ENCODE measurements around the gene TMEM135.

Gene TMEM135

DNA sequence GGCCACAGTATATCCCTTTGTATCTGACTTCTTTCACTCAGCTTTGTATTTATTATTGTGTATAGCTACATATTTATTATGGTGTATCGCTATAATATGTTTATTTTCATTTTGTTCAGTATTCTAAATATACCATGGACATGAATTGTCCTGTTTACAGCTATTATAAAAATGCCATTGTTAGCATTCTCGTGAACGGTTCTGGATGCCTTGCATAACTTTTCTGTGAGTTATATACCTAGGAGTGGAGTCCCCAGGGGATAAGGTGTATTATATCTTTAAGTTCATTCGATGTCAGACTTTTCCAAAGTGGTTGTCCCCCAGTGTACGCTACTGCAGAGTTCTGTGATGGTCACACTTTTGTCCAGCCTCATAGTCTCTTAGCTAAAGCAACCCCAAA lies 301.7 kb downstream of the TMEM135 start:
- in situ Hi-C loops (cut with MboI; ENCODE audit: low sequenced_read_pairs), result no loop called here

DNA sequence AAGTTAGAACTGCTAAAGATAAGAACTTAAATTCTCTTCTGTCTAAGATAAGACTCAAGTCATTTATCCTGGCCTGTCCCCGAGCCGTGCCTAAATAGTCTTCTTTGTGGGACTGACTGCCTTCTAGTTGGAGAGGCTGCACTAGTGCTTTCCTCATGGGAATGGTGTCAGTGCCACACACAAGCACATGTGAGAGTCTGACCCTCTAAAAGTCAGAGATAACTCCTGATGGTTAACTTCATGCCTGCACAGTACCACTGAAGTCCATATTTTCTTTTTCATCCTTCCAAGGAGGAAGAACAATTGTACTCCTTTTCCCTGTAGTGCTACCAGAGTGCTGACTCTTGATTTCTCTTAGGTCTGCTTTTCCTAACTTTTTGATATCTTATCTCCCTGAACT lies 309.7 kb downstream of the TMEM135 start:
- in situ Hi-C loops (cut with MboI; ENCODE audit: low sequenced_read_pairs), result no loop called here

DNA sequence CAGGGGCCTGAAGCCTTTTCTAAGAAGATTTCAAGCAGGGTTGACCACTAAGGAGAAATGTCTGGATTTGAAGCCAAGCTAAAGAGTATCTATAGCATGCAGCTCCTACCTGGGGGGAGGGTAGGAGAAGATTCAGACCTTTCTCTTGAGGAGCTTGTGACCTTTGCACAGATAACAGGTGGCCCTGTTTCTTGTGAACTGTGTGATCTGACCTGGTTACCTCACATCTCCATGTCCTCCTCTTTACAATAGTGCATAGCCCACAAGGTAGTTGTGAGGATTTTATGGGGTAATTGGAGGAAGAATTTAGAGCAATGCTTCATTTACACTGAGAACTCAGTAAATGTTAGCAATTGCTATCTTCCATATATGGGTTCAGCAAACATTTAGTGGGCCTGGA lies 310.1 kb downstream of the TMEM135 start:
- in situ Hi-C loops (cut with MboI; ENCODE audit: low sequenced_read_pairs), result no loop called here

DNA sequence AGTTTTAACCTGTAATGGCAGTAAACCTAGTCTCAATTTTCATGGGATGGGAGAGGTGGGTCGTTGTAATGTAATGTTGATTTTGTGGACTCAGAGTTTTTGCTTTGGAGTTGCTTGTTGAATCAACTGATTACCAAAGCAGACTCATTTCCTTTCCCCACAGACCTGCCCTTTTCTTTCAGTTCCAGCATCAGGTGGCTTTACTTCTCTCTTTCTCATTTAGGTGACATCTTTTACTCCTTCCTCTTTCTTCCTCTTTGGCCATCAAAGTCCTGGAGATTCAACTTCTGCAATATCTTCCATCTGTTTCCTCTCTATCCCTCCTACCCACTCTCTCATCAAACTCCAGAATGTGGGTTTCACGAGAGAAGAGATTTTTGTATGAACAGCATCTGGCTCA lies 313.9 kb downstream of the TMEM135 start:
- in situ Hi-C loops (cut with MboI; ENCODE audit: low sequenced_read_pairs), result no loop called here

DNA sequence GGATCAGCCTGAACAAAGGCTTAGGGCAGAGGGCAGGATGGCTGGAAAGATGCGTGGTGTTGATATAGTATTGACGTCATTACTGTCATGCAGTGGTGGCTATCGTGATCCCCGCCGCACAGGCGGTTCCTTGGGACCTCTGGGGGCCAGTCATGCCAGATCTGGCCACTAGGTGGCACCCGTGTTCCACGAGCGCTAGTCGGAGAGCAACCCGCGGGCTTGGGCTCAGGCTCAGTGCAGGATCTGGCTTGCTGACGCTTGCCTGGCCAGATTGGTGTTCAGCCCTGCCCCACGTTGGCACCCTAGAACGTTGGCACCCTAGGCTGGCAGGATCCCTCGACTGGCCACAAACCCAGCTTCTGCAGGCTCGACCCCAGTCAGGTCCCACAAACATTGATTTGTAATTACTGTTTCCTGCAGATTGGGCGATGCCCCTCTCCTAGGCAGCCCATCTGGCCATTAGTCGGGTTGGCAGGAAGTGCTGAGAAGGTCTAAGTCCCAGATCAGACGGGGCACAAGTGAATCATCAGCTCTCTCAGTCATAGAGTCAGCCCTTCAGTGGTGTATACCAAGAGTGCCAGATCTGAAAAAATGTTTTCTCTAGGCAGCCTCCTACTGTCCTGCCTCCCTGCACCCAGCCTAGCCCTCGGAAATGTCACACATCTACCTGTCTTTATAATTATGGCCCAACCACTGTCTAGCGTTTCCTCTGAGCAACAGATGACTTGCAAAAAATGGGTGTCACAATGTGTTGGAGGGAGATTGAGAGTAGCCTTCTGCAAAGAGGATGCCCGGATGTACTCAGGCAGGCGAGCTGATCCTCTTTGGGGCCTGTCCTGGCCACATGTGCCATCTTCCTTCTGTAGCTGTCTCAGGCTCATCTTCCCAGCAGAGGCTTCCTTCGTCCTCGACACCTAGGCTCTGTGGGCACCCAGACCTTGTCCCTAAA lies 315.3 kb downstream of the TMEM135 start:
- in situ Hi-C loops (cut with MboI; ENCODE audit: low sequenced_read_pairs), result no loop called here

DNA sequence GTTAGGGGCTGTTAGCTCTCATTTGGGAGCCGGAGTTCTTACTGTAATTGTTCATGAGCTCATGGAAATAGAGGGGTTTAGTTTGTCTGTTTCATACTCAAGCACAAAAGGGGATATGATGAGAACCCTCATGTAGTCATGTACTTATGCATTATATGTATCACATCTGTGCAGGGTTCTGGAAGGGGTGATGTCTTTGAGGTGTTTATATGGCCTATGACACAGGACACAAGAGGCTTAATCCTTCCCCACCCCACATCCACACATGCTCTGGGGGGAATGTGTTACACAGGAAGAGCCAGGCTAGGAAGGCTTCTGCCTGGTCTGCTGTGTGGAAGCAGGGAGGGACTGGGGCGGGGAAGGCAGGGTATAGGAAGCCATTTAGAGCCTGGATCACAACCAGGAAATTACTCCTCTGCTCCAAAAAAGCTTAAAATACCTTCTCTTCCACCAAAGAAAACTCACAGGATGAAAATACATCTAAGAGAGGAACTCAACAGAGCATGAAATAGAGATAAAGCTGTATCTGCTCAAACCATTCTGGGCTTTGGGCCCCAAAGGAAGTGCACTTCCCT lies 316.1 kb downstream of the TMEM135 start:
- in situ Hi-C loops (cut with MboI; ENCODE audit: low sequenced_read_pairs), result no loop called here

DNA sequence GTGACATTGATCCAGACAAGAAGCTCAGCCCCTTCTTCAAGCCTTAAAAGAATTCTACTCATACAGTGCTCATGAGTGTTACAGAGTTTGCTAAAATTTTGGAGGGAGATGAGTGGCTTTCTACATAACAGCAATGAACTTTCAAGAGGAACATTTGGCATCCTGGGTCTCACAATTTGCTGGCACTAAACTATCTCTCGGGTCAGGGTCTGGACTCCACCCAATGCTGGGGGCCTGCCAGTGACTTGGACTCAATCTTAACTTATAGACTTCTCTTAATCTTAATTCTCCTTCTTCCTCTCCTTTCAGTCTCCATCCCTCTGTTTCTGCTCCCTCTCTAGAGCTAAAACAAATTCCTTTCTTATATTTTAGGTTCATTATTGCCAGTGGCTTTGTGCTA lies 317.9 kb downstream of the TMEM135 start:
- in situ Hi-C loops (cut with MboI; ENCODE audit: low sequenced_read_pairs), result no loop called here

DNA sequence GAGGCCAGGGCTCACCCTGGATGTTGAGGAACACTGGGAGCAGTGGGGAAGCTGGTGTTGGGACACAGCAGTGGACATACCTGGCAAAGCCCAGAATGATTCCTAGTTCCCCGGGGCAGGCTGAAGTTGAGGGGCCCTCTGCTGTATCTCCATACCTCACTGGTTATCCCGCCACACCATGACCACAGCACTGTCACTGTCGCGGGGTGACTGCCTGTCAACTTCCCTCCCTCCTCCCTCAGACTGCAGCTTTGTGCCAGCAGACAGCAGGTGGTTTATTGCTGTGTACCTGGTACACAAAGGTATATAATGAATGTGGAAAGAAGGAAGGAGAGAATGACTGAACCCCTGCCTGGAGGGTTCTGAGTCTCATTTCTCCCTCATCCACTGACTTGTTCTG lies 318.7 kb downstream of the TMEM135 start:
- in situ Hi-C loops (cut with MboI; ENCODE audit: low sequenced_read_pairs), result no loop called here

DNA sequence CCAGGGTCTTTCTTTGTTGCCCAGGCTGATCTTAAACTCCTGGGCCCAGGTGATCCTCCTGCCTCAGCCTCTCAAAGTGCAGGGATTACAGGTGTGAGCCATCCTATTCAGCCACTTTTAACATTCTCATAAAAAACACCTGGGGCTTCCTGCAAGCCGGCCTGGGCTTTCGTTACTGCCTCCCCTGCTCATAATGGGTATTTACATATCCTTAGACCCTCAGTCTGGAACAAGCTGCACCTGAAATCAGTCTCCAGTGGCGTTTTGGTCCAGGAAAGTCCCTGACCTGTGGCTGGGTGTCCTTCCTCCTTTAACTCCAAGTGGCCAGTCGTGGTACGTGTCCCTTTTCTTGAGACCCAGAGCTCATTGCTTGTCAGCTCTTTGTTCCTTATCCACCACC lies 320.7 kb downstream of the TMEM135 start:
- in situ Hi-C loops (cut with MboI; ENCODE audit: low sequenced_read_pairs), result no loop called here

DNA sequence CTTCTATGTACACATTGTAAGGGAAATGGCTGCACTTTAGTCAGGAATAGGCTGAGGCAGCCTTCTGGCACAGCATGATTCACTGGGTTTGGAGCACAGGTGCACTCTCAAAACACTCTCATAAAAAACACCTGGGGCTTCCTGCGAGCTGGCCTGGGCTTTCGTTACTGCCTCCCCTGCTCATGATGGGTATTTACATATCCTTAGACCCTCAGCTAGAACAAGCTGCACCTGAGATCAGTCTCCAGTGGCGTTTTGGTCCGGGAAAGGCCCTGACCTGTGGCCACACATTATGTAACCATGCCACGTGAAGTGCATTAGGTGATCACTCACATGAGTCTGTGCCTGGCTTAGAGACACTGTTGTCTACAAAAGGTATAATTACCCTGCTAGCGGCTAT lies 321.7 kb downstream of the TMEM135 start:
- in situ Hi-C loops (cut with MboI; ENCODE audit: low sequenced_read_pairs), result no loop called here

DNA sequence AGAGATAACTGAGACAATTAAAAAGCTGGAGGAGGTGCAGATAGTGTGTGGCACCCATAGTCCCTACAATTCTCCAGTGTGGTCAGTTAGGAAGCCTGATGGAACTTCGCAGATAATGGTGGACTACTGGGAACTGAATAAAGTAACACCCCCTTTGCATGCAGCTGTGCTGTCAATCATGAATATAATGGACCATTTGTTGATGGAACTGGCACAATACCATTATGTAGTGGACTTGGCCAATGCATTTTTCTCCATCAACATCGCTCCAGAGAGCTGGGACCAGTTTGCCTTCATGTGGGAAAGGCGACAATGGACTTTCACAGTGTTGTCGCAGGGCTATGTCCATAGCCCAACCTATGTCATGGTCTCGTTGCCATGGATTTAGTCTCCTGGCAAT lies 324.2 kb downstream of the TMEM135 start:
- in situ Hi-C loops (cut with MboI; ENCODE audit: low sequenced_read_pairs), result no loop called here

DNA sequence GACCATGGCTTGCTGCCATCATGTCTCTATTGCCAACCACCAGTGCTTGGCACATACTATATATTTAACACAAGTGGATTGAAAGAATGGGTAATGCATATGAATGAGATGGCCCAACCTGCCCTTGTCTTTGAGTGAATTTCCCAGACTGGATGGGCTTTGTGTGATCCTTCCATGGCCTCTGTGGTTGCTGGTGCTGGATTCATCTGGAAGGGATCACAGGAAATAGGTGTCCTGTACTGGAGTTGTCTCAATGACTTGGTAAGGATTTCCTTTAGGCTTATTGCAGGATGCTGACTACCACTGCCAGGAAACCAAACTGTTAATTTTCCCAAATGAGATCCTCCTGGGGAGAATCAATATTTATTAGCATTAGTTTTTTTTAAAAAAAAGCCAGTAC lies 328.6 kb downstream of the TMEM135 start:
- in situ Hi-C loops (cut with MboI; ENCODE audit: low sequenced_read_pairs), result no loop called here

DNA sequence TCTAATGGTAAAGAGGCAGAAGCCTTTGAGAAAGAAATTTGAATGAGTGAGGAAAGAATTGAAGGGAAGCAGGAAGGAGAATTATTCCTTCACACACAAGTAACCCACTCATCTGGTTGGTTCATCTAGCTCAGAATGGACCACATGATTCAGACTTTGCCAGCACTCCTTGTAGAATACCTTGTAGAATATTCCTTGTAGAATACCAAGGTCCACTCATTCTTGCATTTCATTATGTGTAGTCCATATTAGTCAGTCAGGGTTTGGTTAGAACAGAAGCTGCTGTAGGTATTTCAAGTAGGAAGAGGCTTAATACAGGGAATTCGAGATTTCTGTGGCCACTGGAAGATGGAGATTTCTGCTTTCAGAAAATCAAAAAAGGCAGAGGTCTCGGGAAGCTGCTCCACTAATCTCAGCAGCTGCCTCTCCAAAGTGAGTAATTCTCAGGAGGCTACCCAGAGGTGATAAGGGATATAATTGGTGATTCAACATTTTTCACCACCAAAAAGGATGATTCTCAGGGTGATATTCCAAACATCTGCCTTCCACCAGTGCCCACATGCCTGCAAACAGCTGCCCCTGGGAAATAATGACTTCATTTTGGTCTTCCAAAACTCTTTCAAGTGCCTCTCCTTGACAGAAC lies 329.1 kb downstream of the TMEM135 start:
- in situ Hi-C loops (cut with MboI; ENCODE audit: low sequenced_read_pairs), result no loop called here

DNA sequence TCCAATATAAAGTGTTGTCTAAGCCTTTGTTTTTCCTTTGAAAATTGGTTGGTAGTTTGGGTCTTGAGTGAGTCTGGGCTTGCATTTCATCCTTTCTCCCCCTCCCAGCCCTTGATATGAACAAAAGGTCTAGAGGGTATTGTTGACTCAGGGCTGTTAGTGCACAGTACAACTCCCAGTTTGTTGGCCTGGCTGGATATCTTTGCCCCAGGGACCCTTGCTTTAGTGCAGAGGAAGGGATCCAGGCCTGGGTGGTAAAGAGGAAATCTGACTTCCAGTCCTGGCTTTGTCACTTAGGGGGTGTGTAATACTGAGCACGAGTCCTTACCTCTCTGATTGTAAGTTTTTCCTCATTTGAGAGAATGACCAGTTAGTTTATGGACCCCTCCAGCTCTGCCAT lies 330.4 kb downstream of the TMEM135 start:
- in situ Hi-C loops (cut with MboI; ENCODE audit: low sequenced_read_pairs), result no loop called here

DNA sequence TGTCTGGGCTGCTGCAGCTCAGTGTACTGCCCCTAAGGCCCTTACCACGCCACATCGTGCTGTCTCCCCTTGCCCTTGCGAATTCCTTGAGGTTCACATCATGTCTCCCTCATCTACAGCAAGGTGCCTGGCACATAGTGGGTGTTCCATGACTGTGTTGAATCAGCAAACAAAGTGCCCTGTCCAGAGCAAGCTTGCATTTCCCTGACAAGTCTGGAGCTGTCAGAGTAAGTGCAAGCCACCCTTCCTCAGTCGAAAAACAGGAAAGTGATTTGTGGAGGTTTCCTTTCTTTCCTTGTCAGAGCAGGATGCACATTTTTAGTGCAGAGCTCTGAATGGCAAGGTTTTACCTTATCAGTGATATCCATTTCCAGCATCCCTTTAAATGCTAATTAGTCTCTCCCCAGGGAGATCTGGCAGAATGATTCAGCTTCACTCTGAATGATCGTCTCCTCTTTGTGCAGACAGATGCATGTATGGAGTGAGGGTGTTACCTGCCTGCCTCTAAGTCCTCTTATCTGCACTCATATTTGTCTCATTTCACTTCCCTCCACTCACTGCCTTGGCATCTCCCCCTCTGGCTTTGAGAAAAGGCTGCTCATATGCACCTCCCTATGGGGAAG lies 331.2 kb downstream of the TMEM135 start:
- in situ Hi-C loops (cut with MboI; ENCODE audit: low sequenced_read_pairs), result no loop called here

DNA sequence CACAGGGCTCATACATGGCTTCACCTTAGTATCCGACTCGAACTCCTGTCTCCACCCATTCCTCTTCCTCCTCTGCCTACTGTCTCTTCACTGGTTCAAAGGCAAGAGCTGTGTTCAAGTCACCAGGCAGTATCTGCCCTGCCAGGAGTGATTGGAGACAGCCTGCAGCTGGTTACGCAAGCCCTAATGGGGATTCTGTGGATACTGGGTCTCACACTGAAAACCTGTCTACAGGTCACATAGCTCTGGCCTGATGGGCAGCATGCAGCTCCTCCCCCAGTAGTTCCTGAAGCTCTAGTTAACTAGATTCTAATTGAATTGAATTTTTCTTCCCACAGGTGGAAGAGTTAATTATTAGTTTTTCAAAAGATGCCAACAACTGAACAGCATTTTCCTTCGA lies 332.2 kb downstream of the TMEM135 start:
- in situ Hi-C loops (cut with MboI; ENCODE audit: low sequenced_read_pairs), result no loop called here

DNA sequence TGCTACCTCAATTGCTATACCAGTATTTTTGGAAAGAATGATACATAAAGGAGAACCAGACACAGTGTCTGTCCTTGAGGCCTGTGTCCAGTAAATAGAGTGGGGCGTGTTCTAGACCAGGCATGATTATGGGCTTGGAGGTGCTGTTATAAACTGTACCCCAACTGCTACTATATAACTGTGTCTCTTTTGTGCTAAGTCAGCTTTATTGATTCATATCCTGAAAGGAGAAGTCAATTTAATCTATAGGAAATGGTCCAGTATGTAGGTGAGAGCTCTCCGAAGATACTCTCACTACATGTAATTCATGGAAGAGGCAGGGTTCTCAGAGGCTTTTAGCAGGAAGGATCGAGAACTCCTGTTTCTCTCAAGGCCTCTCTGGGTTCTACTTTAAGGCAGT lies 334.3 kb downstream of the TMEM135 start:
- in situ Hi-C loops (cut with MboI; ENCODE audit: low sequenced_read_pairs), result no loop called here

Measured in HL-60/S4 (cell line).